ENCODE measurements around the gene NMRK1. TPM values are rescaled to one million over a fixed set of nuclear protein-coding genes. Genes with fewer than 3 reads are reported as not detected.
A peak's percentile ranks its signal among the peaks of the same experiment; 100 is the strongest.

NMRK1 gene
- total and polyA plus RNA-seq, 10 donors = 27.4 to 65.5 (median 44.1) TPM

DNA sequence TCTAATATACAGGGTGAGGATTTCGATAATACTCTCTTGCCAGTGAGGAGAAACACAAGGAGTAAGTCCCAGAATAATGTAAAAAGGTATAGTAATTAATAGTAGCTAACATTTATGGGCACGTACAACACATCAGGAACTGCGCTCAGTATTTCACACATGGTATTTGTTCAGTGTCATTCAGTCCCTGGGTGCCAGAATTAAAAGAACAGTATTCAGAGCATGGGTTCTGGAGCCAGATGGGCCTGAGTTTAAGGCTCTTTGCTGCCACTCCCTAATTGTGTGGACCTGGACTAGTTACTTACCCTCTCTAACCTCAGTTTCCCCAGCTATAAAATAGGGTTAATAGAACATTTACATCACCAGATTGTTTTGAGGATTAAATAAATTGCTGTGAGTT is 16.7 kb upstream of the NMRK1 start:
- Histone ChIP-seq H3K9me3 (no peaks in the 10 kb centered on the region), H3K4me3 (no peak overlapping the region), H3K27me3 (replicated peaks in 1 of 7) (no peaks in the 10 kb centered on the region), H3K36me3 (peaks cover 0 to 37% (median 5%) of the 10 kb centered on the region in 6 donors), H3K27ac (peak overlapping the region in 4 of 8 donors; percentile 6 to 88 (median 62)), H3K4me1 (peaks cover 19 to 100% (median 78%) of the 10 kb centered on the region in 6 donors)
- intact Hi-C loops (cut with DNase I; ENCODE audit: low total_unique reads) = no loop called here
- WGBS, 5 donors = 84 to 93% (median 86%) methylated on average over 3 of the region's 3 CpGs
- TF ChIP-seq POLR2A (IDR thresholded peaks at IDR 0.05) = no peak
- no peak for DNase-seq

DNA sequence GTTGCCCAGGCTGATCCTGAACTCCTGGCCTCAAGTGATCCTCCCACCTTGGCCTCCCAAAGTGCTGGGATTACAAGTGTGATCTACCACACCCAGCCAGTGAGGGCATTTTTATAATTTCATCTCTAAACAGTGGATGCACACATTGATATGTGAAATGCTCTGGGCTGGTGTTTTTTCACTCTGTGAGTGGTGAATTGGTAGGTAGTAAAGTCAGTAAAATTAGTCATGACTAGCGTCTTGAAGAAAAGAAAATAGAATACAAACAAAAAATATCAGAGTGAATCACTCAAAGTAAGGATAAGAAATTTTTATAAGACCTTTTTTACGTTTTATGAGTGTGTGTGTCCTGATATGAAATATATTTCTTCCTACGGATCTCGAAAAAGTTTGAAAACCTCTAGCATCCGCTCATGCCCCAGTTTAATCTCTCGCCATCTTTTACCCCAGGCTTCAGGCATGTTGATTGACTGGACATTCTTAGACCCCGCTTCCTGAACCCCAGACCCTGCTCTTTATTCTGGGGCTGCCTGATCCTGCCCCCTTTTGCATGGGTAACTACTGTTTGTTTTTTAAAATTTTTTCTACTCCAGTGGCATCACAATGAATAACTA is 14.3 kb upstream of the NMRK1 start:
- Histone ChIP-seq H3K27ac (peak overlapping the region in 4 of 8 donors; percentile 47 to 60 (median 53)), H3K4me1 (peaks cover 20 to 100% (median 72%) of the 10 kb centered on the region in 6 donors)

DNA sequence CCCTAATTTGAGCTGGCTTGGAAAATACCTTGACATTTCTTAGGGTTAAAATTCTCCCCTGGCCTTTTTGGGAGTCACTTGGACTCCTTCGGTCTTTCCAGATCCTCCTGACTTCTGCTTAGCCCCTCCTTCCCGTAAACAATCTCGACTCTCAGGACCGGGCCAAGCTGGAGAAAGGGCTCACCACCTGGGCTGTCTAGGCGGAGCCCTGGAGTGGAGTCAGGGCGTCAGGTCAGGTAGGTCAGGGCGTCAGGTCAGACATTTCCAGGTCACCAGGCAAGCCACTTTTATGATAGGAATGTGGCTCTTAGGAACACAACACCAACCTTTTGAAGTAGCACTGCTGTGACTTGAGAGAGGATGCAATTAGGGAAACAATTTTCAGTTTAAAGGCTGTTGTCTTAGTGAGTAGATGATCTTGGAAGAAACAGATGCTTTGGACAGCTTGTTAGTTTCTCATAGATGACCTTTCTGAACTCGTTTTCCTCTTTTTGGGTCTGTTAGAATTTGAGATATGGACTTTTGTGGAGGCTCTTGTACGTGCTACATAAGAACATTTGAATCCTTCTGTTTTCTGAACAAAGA is 13.1 kb upstream of the NMRK1 start:
- H3K4me1 ChIP-seq = peaks cover 16 to 100% (median 71%) of the 10 kb centered on the region in 6 donors
- intact Hi-C loops (cut with DNase I; ENCODE audit: low total_unique reads) = no loop called here
- no peaks in the 10 kb centered on the region for H3K9me3 ChIP-seq
- no peak for DNase-seq
- 76 to 82% (median 79%) methylated on average over 9 of the region's 9 CpGs for WGBS, 5 donors
- no peak overlapping the region for H3K4me3 ChIP-seq
- H3K36me3 ChIP-seq = peaks cover 0 to 69% (median 5%) of the 10 kb centered on the region in 6 donors
- H3K27ac ChIP-seq = peak overlapping the region in 7 of 8 donors; percentile 25 to 61 (median 54)
- TF ChIP-seq POLR2AphosphoS5 (IDR thresholded peaks at IDR 0.05) (no peak), POLR2A (IDR thresholded peaks at IDR 0.05) (no peak)
- TF ChIP-seq, protein P1, sequence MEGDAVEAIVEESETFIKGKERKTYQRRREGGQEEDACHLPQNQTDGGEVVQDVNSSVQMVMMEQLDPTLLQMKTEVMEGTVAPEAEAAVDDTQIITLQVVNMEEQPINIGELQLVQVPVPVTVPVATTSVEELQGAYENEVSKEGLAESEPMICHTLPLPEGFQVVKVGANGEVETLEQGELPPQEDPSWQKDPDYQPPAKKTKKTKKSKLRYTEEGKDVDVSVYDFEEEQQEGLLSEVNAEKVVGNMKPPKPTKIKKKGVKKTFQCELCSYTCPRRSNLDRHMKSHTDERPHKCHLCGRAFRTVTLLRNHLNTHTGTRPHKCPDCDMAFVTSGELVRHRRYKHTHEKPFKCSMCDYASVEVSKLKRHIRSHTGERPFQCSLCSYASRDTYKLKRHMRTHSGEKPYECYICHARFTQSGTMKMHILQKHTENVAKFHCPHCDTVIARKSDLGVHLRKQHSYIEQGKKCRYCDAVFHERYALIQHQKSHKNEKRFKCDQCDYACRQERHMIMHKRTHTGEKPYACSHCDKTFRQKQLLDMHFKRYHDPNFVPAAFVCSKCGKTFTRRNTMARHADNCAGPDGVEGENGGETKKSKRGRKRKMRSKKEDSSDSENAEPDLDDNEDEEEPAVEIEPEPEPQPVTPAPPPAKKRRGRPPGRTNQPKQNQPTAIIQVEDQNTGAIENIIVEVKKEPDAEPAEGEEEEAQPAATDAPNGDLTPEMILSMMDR (IDR thresholded peaks at IDR 0.05 in 8 of 11, conservative IDR thresholded peaks at IDR 0.05 in 3 of 11) = no peak
- H3K27me3 ChIP-seq (replicated peaks in 1 of 7) = no peaks in the 10 kb centered on the region

More for the DNA sequence above, 14.3 kb upstream of the NMRK1 start:
- WGBS, 5 donors = 89 to 96% (median 92%) methylated on average over 7 of the region's 7 CpGs
- TF ChIP-seq, protein P1 (IDR thresholded peaks at IDR 0.05 in 8 of 11, conservative IDR thresholded peaks at IDR 0.05 in 3 of 11) = no peak
- TF ChIP-seq POLR2A (IDR thresholded peaks at IDR 0.05) = no peak
- no peak for TF ChIP-seq POLR2AphosphoS5 (IDR thresholded peaks at IDR 0.05)
- DNase-seq = no peak
- H3K9me3 ChIP-seq = no peaks in the 10 kb centered on the region
- H3K36me3 ChIP-seq = peaks cover 0 to 58% (median 5%) of the 10 kb centered on the region in 6 donors
- H3K4me3 ChIP-seq = no peak overlapping the region
- intact Hi-C loops (cut with DNase I; ENCODE audit: low total_unique reads) = no loop called here
- no peaks in the 10 kb centered on the region for H3K27me3 ChIP-seq (replicated peaks in 1 of 7)

DNA sequence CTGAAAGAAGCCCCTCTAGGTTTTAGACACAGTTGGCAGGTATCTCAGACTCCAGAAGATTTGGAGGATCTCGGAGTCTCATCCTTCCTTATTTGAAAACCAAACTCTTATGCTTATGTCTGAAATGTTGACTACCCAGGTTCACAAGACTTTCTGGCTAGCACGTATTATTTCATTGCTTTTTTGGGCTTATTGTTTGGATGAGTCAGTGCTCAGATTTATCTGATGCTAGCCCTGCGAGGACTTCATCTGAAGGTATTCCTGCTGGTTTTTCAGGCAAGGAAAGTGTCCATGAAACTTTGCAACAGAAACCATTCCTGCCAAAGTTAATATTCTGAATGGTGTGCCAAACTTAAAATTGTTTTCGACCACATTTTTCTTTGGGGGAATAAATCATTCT is 8.8 kb upstream of the NMRK1 start:
- TF ChIP-seq POLR2AphosphoS5 (IDR thresholded peaks at IDR 0.05) (no peak), POLR2A (IDR thresholded peaks at IDR 0.05) (no peak)
- TF ChIP-seq, protein P1 (IDR thresholded peaks at IDR 0.05 in 8 of 11, conservative IDR thresholded peaks at IDR 0.05 in 3 of 11) = no peak
- Histone ChIP-seq H3K9me3 (no peaks in the 10 kb centered on the region), H3K4me1 (peaks cover 13 to 100% (median 82%) of the 10 kb centered on the region in 6 donors), H3K27ac (no peak overlapping the region), H3K4me3 (no peak overlapping the region), H3K36me3 (peaks cover 0 to 50% (median 2%) of the 10 kb centered on the region in 6 donors), H3K27me3 (replicated peaks in 1 of 7) (no peaks in the 10 kb centered on the region)
- no peak for DNase-seq
- 92 to 96% (median 94%) methylated on average over 4 of the region's 4 CpGs for WGBS, 5 donors
- intact Hi-C loops (cut with DNase I; ENCODE audit: low total_unique reads) = loop anchor here (10.0 kb wide), 1 partner anchor 88 kb away; no protein-coding TSS in a partner anchor

Data from spleen (tissue), 11 donors.